ENCODE measurements around the gene SIK1.
"Not testable (repeated sequence)": the region's sequence is repeated elsewhere in the genome, so short reads cannot be mapped to it uniquely, and the experiment has no call there.

Gene SIK1

DNA sequence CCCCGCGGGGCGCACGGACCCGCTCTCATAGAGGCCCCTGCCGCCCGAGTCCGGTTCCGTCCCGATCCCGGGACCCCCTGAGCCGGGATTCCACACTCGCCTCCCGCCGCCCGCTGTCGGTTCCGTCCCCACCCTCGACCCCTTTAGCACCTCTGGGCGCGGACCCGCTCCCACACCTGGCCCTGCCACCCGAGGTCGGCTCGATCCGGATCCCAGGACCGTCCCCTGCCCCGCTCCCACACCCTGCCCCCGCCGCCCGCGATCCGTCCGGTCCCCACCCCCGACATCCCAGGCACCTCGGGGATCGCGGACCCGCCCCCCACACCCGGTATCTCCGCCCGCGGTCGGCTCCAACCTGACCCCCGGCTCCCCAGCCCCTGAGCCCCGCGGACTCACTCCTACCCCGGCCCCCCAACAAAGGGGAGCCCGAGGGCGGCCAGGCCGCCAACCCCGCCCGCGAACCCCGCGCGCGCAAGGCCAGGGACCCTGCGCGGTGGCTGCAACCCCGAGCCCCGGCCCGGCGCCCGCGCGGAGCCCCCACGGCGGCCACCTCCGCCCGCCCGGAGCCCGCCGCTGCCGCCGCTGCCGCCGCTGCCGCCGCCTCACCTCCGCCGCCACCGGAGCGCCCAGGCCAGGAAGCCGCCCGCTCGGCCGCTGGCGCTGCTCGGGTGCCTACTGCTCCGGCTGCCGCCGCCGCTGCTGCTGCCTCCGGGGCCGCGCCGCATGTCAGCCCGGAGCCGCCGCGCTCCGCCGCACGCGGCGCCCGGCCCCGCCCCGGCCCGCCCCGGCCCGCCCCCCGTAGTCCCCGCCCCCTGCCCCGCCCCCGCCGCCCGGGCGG lies at the start of gene SIK1:
Gene SIK1, minus strand, starts transcription at position 728 of the 838 bp plus-strand sequence. CDS start 953 bp downstream, outside the sequence.
- not testable (repeated sequence) for DNase-seq

DNA sequence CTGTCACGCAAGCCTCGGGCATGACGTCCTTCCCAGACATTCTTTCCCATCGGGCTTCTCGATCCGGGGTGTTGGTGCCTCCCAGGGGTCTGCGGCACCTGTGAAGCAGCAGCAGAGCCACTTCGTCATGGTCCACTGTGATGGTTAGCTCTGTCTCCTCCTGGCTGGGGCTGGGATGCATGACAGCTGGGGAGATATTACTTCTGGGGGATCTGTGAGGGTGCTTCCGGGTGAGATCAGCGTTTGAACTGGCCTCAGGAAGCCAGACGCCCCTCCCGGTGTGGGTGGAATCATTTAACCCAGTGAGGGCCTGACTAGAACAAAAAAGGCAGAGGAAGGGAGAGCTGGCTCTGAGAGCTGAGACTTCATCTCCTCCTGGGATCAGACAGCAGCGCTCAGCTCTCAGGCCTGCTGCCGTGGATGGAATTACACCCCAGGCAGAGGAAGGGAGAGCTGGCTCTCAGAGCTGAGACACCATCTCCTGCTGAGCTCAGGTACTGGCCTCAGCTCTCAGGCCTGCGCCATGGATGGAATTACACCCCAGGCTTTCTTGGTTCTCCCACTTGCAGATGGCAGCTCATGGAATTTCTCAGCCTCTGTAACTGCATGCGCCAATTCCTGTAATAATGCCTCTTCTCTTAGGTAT lies 44.8 kb upstream of the SIK1 start:
- not testable (repeated sequence) for DNase-seq

DNA sequence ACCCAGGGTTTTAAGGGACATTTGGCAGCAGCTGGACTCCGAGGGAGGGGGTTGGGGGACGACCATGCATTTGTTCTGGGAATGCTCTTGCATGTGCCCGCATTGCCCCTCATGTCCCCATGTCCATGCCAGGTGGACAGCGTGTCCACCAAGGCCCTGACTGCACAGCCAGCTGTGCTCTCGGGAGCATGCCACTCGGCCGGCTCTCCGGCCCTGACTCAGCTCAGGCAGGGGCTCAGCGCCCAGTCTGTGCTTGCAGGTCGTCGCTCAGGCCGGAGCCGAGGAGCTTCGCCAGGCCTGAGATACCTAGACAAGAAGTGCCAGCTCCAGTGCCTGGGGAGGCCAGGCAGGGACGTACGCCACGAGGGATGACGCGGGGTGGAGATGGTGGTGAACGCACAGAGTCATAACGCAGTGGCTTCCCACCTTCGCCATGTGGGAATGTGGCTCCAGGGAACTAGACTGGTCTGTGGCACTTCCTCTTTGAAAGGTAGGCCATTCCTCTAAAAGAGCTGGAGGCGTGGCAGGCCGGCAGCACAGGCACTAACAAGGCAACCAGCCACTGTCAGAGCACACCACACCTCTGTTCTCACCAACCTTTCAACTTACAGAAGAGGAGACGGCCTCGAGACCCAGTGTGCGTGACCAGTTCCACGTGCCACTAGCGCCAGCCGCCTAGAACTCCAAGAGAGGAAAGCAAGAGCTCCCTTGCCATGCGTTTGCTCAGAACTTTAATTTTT lies 43.0 kb upstream of the SIK1 start:
- DNase-seq, result not testable (repeated sequence)

- DNase-seq, result no peak
Observed at GRCh38 chr21:43467785-43468184, 40.9 kb upstream of the SIK1 start.

DNA sequence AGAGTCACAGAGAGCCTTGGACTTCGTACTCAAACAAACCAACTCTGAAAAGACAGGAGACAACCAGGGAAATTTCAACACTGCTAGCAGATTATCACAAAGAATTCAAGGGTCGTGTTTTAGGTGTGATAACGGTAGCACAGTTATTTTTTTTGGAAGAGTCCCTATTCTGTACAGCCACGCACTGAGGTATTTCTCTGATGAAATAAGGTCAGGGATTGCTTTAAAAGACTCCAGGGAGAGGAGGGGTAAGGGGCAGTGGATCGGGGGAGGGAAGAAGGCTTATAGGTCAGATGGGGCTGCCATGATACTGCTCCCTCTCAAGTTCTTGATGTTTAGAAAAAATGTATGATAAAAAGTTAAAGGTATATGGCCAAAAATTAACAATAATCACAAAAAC lies 38.2 kb upstream of the SIK1 start:
- not testable (repeated sequence) for DNase-seq

GRCh38 chr21:43463498-43464261 lies 36.7 kb upstream of the SIK1 start:
- DNase-seq, result not testable (repeated sequence)

DNA sequence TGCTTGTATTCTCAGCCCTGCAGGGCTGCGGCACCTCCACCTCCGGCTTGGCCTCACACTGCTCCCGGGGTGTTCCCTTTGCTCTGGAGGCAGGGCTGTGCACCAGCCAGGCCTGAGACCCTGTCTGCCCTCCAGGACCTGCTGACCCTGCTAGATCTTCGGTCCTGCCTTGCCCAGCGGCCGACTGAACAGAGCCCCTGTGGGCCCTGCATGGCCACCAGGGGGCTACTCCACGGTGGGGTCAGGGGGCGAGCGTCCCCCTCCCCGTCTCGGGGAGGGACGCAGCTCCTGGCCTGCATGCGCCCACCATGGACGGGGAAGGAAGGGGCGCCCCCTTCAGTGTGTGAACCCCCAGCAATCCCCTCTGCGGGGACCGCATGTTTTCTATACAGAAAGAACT lies 36.0 kb upstream of the SIK1 start:
- not testable (repeated sequence) for DNase-seq

DNA sequence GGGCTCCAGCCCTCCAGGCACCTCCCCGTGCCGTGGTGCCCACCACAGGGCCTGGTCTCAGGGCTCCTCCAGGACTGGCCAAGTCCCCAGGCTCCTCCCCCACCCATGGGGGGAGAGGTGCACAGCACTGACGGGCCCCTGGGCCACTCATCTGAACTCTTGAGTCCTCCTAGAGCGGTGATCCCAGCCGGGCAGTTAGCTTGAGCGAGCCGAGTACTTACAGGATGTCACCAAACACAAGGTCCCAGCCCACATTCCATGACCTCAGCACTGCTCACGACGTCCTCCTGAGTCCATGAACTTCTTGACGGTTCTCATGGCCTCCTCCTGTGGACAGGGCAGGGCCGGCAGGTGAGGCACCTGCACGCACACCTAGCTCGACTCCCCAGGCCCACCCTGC lies 33.5 kb upstream of the SIK1 start:
- not testable (repeated sequence) for DNase-seq

GRCh38 chr21:43458995-43459394 lies 32.1 kb upstream of the SIK1 start:
- not testable (repeated sequence) for DNase-seq

DNA sequence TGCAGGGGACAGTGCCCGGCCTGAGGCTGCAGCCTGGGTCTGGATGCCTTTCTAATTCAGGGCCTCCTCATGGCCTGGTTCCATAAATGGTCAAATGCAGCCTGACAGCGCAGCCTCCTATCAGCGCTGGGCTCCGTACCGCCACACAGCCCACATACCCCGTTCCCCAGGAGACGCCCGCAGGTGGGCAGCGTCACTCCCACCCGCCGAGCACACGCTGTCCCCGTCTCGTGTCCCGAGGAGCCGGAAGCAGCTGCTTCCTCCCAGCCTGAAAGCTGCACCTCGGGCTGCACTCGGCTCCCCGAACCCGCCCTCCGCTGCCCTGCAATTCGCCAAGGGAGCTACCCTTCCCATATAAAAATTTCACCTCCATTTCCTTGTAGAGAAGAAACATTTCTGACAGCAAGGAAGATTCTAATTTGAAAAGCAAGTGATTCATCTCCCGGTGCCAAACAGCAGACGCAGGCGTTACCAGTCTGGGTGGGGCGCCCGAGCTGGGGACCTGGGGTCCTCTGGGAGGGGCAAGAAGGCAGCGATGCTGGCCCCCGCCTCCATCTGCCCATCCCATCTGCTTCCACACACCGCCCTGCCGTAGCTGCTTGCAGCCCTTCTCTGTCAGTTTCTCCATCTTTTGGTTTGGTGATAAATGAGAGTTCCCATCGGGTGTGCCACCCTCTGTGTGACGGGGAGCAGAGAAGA lies 29.8 kb upstream of the SIK1 start:
- DNase-seq, result not testable (repeated sequence)

DNA sequence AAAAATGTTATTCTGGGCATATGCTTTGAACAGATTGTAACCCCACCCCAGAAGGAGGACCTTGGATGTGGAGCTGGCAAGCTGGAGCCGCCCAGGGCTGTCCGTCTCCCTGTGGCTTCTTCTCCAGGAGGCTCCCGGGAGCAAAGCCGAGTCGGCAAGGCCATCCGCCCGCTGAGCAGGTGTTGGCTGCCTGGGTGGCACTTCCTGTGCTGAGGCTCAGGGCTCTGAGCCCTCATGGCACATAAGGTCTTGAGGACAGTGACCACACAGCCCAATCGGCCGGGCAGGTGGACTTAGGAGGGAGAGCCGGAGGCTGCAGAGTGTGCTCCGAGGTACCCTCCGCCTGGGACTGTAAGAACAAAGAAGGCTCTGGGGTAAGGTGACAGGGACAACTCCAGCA lies 28.8 kb upstream of the SIK1 start:
- DNase-seq, result not testable (repeated sequence)

DNA sequence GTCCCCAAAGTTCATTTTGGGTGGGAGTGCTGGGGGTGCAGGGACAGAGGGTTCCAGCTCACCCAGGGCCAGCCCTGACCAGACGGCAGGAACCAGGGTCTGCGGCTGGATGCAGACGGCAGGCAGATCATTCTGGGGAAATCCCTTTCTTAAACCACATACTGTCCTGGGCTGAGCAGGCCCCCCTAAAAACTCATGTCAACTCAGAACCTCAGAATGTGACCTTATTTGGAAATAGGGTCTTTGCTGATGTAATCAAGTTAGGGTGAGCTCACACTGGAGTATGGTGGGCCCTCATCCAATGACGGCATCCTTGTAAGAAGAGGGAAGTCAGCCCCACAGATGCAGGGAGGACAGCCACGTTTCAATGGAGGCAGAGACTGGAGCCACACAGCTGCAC lies 27.2 kb upstream of the SIK1 start:
- DNase-seq, result not testable (repeated sequence)

- not testable (repeated sequence) for DNase-seq
Observed at GRCh38 chr21:43451850-43452249, 24.9 kb upstream of the SIK1 start.

- not testable (repeated sequence) for DNase-seq
Observed at GRCh38 chr21:43450287-43450686, 23.4 kb upstream of the SIK1 start.

DNA sequence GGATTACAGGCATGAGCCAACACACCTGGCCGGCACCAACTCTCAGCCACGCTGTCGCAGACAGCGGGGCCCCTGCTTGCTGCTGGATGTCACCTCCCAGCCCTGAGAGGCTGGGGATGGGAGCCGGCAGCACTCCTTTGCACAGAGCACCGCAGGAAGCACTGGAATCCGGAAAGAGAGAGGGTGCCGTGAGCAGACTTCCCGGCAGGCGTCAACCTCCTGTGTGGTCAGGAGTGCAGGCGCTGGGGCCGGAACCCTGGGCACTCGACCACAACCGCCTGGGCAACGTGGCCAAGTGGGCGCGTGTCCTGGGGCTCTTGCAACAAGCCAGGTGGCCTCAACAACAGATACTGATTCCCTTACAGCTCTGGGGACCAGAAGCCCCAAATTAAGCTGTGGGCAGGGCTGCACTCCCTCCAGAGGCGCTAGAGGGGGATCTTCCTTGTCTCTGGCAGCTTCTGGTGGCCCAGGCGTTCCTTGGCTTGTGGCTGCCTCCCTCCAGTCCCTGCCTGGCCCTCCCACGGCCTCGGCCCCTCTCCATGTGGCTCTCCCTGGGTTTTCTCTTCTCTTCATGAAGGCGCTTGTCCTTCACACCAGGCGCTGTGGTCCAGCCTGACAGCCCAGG lies 20.5 kb upstream of the SIK1 start:
- not testable (repeated sequence) for DNase-seq

DNA sequence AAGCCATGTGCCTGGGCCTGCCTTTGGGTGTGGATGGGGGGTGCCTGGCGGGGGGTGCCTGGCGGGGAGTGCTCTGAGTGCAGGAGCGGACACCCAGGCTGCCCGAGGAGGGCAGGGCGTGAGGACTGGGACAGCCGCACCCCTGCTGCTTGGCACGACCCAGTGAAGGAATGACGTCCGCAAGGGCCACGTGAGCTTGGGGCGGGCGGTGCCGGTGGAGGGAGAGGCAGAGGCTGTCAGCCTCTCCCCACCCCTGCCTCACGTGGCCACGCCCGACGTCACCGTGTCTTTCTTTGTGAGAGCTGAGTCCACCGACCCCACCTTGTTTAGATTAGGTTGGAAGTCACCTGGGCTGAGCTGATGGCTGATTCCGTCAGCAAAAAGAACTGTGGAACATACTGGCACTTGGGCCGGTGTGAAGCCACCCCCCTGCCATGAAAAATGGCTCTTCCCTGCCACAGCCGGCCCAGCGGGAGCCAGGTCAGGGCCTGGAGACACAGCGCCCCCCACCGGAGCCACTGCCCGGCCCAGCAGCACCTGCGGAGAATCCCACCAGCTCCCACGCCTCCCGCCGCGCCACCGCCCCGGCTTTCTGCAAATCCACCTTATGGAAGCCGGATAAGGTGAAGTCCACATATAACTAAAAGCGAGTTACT lies 19.5 kb upstream of the SIK1 start:
- DNase-seq, result not testable (repeated sequence)

GRCh38 chr21:43444524-43444923 lies 17.6 kb upstream of the SIK1 start:
- not testable (repeated sequence) for DNase-seq

DNA sequence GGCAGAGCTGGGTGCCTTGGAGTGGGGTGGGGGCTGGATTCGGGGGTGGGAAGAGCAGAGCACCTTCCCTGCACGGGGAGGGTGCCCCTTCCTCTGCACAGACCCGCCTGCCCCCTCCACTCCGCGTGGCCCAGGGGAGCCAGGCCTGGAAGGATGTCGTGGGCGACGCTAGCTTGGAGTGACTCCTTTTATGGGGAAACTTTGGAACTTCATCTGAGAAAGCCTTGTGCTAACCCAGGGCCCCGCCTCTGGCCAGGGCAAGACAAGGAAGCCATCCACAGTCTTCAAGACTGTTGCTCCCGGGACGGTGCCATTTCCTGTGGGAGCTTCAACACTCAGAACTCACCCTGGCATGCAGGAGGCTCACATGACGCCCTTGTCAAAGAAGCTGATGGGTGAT lies 15.6 kb upstream of the SIK1 start:
- not testable (repeated sequence) for DNase-seq

- not testable (repeated sequence) for DNase-seq
Observed at GRCh38 chr21:43440835-43441727, 14.2 kb upstream of the SIK1 start.

All from C1 segment of cervical spinal cord (tissue), 14 donors.